GM21381 (cell line): ENCODE data around the gene PKMYT1.
"Not testable (repeated sequence)": the region's sequence is repeated elsewhere in the genome, so short reads cannot be mapped to it uniquely, and the experiment has no call there.

Source experiments
- ATAC-seq: cut with Tn5 transposase; IDR thresholded peaks from one replicate; pipeline ENCODE4 v1.9.1; 2021; ENCODE audit warnings: mild to moderate bottlenecking, moderate library complexity; ENCODE audit not compliant: unreplicated experiment

The PKMYT1 gene

GRCh38 chr16:2938206-2938605 is 42.0 kb downstream of the PKMYT1 start:
- no peak for ATAC-seq

GRCh38 chr16:2937170-2937569 is 43.1 kb downstream of the PKMYT1 start:
- ATAC-seq: no peak

DNA sequence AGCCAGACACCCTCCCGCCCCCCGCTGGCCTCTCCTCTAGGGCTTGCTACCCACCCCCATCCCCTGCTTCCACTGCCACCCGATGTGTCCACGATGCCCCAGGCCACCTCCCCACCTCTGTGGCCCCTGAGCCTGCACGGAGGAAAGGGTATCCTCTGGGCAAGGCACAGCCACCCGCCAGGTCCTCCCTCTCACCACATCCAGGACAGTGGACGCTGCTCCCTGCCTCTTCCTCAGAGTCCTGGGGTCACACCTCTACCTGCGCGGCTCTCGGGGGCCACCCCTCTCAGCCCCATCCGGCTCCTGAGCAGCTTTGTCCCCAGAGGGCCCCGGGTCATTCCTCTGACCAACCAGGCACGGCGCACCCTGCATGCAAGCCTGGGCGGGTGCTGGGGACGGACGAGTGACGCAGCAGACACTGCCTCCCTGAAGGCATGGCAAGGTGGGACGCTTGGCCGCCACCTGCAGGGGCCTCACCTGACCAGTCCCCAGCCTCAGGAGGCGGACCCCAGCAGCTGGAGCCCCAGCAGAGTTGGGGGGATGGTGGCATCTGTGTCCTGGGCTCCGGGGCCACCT is 43.7 kb downstream of the PKMYT1 start:
- ATAC-seq: no peak

GRCh38 chr16:2934450-2934849 is 45.8 kb downstream of the PKMYT1 start:
- ATAC-seq: no peak

DNA sequence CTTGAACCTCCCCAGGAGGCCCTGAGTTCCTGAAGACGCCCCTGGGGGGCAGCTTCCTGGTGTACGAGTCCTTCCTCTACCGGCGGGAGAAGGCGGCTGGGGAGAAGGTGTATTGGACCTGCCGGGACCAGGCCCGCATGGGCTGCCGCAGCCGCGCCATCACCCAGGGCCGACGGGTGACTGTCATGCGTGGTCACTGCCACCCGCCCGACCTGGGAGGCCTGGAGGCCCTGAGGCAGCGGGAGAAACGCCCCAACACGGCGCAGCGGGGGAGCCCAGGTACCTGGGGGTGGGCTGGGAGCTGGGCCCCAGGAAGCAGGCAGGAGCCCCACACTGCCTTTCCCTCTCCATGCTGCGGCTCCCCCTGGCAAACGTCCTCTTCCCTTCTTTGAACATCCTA is 46.5 kb downstream of the PKMYT1 start:
- no peak for ATAC-seq

DNA sequence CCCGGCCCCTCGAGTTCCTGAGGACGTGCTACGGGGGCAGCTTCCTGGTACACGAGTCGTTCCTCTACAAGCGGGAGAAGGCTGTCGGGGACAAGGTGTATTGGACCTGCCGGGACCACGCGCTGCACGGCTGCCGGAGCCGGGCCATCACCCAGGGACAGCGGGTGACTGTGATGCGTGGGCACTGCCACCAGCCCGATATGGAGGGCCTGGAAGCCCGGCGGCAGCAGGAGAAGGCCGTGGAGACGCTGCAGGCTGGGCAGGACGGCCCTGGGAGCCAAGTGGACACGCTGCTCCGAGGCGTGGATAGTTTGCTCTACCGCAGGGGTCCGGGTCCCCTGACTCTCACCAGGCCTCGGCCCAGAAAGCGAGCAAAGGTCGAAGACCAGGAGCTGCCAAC is 47.1 kb downstream of the PKMYT1 start:
- ATAC-seq: no peak

DNA sequence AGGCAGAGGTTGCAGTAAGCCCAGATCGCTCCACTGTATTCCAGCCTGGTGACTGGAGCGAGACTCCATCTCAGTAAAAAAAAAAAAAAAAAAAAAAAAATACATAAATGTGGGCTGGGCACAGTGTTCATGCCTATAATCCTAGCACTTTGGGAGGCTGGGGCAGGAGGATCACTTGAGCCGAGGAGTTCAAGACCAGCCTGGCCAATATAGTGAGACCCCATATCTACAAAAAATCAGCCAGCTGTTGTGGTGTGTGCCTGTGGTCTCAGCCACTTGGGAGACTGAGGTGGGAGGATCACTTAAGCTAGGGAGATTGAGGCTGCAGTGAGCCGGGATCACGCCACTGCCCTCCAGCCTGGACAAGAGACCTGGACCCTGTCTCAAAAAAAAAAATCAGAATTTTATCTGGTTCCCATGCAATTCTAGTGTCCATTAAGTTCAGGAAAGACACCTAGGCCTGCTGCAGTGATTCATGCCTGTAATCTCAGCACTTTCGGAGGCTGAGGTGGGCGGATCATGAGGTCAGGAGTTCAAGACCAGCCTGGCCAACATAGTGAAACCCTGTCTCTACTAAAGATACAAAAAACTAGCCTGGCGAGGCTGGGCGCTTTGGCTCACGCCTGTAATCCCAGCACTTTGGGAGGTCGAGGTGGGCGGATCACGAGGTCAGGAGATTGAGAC is 48.9 kb downstream of the PKMYT1 start:
- ATAC-seq: not testable (repeated sequence)

GRCh38 chr16:2930236-2930635 is 50.0 kb downstream of the PKMYT1 start:
- no peak for ATAC-seq

DNA sequence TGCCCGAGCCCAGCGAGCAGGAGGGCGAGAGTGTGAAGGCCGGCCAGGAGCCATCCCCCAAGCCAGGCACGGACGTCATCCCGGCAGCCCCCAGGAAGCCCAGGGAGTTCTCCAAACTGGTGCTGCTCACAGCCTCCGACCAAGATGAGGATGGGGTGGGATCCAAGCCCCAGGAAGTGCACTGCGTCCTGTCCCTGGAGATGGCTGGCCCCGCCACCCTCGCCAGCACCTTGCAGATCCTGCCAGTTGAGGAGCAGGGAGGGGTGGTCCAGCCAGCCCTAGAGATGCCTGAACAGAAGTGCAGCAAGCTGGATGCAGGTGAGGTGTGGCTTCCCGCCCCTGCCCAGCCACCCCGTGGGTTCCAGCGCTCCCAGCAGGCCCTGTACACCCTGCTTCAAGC is 50.6 kb downstream of the PKMYT1 start:
- ATAC-seq: no peak

DNA sequence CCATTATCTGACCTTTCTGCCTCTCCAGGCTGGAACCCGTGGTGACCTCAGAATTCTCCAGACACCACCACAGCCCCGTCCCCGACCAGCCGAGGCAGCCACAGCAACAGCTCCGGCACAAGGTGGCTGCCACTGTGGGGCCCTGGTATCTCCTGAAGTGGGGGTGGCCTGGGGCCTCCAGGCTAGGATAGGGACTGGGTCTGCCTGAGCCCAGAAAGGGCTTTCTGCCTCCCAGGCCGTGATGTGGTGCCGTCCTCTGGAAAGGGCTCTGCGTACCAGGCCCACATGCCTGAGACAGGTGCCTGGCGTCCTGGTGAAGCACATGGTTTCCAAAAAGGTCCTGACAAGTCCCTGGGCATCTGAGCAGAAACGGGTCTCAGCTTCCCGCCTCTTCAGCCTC is 51.5 kb downstream of the PKMYT1 start:
- no peak for ATAC-seq

DNA sequence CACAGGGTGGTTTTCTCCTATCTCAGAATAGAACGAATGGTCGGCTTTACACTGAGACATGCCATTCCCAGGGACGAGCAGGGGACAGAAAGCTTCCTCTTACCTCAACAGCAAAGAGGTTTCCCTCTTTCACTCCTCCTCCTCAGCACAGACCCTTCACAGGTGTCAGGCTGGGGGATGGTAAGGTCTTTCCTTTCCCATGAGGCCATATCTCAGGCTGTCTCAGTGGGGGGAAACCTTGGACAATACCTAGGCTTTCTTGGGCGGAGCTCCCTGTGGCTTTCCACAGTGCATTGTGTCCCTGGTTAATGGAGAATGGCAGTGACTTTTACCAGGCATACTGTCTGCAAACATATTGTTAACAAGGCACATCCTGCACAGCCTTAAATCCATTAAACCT is 52.1 kb downstream of the PKMYT1 start:
- not testable (repeated sequence) for ATAC-seq

GRCh38 chr16:2927010-2927646 is 53.1 kb downstream of the PKMYT1 start:
- ATAC-seq: no peak

- ATAC-seq: no peak
Observed at GRCh38 chr16:2926650-2926999, 53.6 kb downstream of the PKMYT1 start.

- ATAC-seq: no peak
Observed at GRCh38 chr16:2925951-2926649, 54.1 kb downstream of the PKMYT1 start.

DNA sequence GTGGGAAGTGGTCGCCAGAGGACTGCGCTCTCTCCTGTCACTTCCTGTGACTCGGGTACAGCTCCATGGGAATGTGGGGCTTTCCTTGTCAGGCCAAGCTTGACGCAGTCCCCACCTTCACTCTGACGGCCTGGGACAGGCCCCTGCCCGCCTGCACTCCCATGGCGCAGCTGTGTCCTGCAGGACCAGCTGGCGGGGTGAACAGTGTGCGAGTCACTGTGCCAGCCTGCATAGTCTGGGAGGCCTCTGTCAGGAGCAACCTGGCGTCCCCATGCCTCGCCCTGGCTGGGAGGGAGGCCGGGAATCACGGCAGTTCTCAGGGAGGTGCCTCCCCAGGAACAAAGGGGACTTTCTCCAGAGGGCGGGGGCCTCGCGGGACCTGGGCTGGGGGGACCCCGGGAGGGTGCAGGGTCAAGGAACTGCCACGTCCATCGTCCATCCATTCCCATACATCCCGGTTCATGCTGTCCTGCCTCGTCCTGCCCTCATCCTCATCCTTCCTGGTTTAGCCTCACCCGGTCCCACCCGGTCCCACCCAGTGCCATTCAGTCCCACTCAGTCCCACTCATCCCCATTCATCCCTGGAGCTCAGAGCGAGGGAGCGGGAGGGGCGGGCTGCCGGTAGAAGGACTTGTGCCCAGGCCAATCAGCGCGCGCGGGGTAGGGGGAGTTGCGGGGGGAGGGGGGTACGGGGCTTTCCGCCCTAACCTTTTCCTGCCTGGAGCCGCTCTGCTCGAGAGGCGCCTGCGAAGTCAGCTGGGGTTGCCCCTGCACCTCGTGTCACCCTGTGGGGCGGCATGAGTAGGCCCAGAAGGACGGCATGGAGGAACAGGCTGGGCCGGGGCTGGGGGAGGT is 55.1 kb downstream of the PKMYT1 start:
- ATAC-seq: no peak

- no peak for ATAC-seq
Observed at GRCh38 chr16:2923481-2923880, 56.8 kb downstream of the PKMYT1 start.
